Measurements from ENCODE around the gene KIF5A.

The KIF5A gene

DNA sequence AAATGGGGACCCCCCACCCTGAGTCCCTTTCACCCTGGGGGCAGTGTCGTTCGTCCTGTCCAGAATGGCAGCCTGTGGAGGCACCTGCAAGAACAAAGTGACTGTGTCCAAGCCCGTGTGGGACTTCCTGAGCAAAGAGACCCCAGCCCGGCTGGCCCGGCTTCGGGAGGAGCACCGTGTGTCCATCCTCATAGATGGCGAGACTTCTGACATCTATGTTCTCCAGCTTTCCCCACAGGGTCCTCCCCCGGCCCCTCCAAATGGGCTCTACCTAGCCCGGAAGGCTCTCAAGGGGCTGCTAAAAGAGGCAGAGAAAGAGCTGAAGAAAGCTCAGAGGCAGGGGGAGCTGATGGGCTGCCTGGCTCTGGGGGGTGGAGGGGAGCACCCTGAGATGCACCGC lies 57.0 kb downstream of the KIF5A start:
- Histone ChIP-seq H3F3A (ENCODE audit: insufficient read depth) (0 out of 2 replicates have a peak, but pooled peaks cover 6% of the 10 kb centered on the region), H3K4me2 (ENCODE audit: low read depth, low read length, poor library complexity, severe bottlenecking) (no peak overlapping the region), H3K79me2 (ENCODE audit: insufficient read depth, low read length) (no peaks in the 10 kb centered on the region), H3K9me2 (replicated peaks; ENCODE audit: insufficient read depth, low read length) (no peaks in the 10 kb centered on the region), H3K9ac (ENCODE audit: low read length) (no peak overlapping the region), H3K27me3 (ENCODE audit: low read length) (no peaks in the 10 kb centered on the region), H2AFZ (ENCODE audit: low read depth, low read length, severe bottlenecking) (no peak overlapping the region), H3K4me3 (ENCODE audit: insufficient read depth, low read length, poor library complexity, severe bottlenecking) (no peak overlapping the region), H3K9me3 (ENCODE audit: insufficient read depth, low read length) (no peaks in the 10 kb centered on the region), H4K20me1 (ENCODE audit: low read depth, low read length) (no peaks in the 10 kb centered on the region), H3K36me3 (ENCODE audit: low read length) (no peaks in the 10 kb centered on the region), H3K27ac (ENCODE audit: low read depth, low read length) (no peak overlapping the region)
- TF ChIP-seq EZH2phosphoT487 (conservative IDR thresholded peaks at IDR 0.05; ENCODE audit: low read length) = no peak
- TF ChIP-seq, protein P1, sequence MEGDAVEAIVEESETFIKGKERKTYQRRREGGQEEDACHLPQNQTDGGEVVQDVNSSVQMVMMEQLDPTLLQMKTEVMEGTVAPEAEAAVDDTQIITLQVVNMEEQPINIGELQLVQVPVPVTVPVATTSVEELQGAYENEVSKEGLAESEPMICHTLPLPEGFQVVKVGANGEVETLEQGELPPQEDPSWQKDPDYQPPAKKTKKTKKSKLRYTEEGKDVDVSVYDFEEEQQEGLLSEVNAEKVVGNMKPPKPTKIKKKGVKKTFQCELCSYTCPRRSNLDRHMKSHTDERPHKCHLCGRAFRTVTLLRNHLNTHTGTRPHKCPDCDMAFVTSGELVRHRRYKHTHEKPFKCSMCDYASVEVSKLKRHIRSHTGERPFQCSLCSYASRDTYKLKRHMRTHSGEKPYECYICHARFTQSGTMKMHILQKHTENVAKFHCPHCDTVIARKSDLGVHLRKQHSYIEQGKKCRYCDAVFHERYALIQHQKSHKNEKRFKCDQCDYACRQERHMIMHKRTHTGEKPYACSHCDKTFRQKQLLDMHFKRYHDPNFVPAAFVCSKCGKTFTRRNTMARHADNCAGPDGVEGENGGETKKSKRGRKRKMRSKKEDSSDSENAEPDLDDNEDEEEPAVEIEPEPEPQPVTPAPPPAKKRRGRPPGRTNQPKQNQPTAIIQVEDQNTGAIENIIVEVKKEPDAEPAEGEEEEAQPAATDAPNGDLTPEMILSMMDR (IDR thresholded peaks at IDR 0.05; ENCODE audit: insufficient read depth, low read length, poor library complexity, severe bottlenecking) = no peak

DNA sequence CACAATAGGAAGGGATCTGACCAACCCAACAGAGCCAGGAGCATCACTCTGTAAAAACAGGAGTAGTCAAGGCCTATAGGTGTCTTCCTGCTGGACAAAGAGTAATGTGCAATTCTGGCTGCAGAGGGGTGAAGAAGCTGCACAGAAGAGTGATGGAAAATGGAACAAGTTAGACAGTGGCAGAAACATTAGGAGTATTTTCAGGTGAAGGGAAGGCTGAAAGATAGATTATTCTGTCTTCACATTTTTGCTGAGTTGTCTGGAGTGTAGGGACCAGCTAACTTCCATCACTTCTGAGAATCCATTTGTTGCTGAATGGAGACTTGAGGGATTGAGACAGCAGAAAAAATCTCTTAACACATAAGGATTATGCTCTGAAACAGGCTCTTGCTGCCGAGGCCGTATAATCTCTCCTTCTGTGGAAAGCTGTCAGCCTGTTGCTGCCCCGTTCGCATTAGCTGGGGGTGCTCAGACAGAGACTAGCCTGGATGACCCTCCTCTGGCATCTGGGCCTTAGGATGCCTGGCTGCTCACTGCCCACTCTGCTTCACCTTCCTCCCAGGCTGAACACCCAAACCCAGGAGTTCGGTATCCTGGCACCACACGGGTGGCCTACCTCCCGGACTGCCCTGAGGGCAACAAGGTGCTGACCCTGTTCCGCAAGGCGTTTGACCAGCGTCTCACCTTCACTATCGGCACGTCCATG lies 58.3 kb downstream of the KIF5A start:
- Histone ChIP-seq H3K9ac (ENCODE audit: low read length) (no peak overlapping the region), H3K9me2 (replicated peaks; ENCODE audit: insufficient read depth, low read length) (no peaks in the 10 kb centered on the region), H3K27me3 (ENCODE audit: low read length) (no peaks in the 10 kb centered on the region), H3K36me3 (ENCODE audit: low read length) (no peaks in the 10 kb centered on the region), H4K20me1 (ENCODE audit: low read depth, low read length) (no peaks in the 10 kb centered on the region), H2AFZ (ENCODE audit: low read depth, low read length, severe bottlenecking) (no peak overlapping the region), H3K9me3 (ENCODE audit: insufficient read depth, low read length) (no peaks in the 10 kb centered on the region), H3K4me2 (ENCODE audit: low read depth, low read length, poor library complexity, severe bottlenecking) (no peak overlapping the region), H3K27ac (ENCODE audit: low read depth, low read length) (no peak overlapping the region), H3K4me3 (ENCODE audit: insufficient read depth, low read length, poor library complexity, severe bottlenecking) (no peak overlapping the region), H3F3A (ENCODE audit: insufficient read depth) (0 out of 2 replicates have a peak, but pooled peaks cover 2% of the 10 kb centered on the region), H3K79me2 (ENCODE audit: insufficient read depth, low read length) (no peaks in the 10 kb centered on the region)
- TF ChIP-seq, protein P1 (IDR thresholded peaks at IDR 0.05; ENCODE audit: insufficient read depth, low read length, poor library complexity, severe bottlenecking) = no peak
- no peak for TF ChIP-seq EZH2phosphoT487 (conservative IDR thresholded peaks at IDR 0.05; ENCODE audit: low read length)

DNA sequence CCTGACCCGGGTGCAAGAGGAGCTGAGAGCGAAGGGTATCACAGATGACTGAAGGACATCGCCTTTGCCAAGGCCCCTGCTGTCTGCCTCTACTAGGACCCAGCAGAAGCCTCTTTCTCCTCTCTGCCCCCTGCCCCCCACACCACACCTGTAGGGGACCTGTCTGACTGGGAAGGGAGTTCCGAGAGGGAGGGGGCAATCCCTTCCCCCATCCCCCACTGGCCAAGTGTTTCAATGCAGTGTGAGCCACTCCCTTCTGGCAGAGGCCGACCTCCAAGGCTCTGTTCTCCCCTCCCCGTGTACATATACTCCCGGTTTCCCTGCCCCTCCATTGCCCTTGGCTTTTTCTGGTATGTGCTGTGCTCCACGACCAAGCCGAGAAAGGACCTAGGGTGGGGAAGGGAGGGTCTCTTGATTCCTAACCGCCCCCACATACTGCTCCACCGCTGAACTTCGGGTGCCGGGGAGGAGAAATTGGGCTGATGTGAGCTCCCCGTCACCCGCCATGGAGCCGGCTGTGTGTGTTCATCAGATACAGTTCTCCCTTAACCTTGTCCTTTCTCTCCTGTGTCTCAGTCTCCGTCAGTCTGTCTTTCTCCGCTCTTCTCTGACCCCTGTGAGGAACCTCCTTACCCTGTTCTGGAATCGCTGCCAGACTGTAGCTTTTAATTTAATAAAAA lies 59.4 kb downstream of the KIF5A start:
- no peak overlapping the region for H2AFZ ChIP-seq (ENCODE audit: low read depth, low read length, severe bottlenecking)
- TF ChIP-seq, protein P1 (IDR thresholded peaks at IDR 0.05; ENCODE audit: insufficient read depth, low read length, poor library complexity, severe bottlenecking) = no peak
- TF ChIP-seq EZH2phosphoT487 (conservative IDR thresholded peaks at IDR 0.05; ENCODE audit: low read length) = no peak
- H3F3A ChIP-seq (ENCODE audit: insufficient read depth) = no peaks in the 10 kb centered on the region
- H4K20me1 ChIP-seq (ENCODE audit: low read depth, low read length) = no peaks in the 10 kb centered on the region
- H3K4me2 ChIP-seq (ENCODE audit: low read depth, low read length, poor library complexity, severe bottlenecking) = no peak overlapping the region
- no peaks in the 10 kb centered on the region for H3K79me2 ChIP-seq (ENCODE audit: insufficient read depth, low read length)
- H3K27me3 ChIP-seq (ENCODE audit: low read length) = no peaks in the 10 kb centered on the region
- H3K36me3 ChIP-seq (ENCODE audit: low read length) = no peaks in the 10 kb centered on the region
- no peak overlapping the region for H3K4me3 ChIP-seq (ENCODE audit: insufficient read depth, low read length, poor library complexity, severe bottlenecking)
- no peak overlapping the region for H3K9ac ChIP-seq (ENCODE audit: low read length)
- no peak overlapping the region for H3K27ac ChIP-seq (ENCODE audit: low read depth, low read length)
- H3K9me3 ChIP-seq (ENCODE audit: insufficient read depth, low read length) = no peaks in the 10 kb centered on the region
- no peaks in the 10 kb centered on the region for H3K9me2 ChIP-seq (replicated peaks; ENCODE audit: insufficient read depth, low read length)

Measured in SU-DHL-6 (cell line).